OCI-LY3 (cell line): Measurements from ENCODE around the gene B4GALT6.

Experiments used
- H2AFZ ChIP-seq: fragments of 200-600, 300-600 bp; shearing (Covaris generic); 2 replicates; pipeline ENCODE4 v1.6.0; 2014; ENCODE audit warnings: antibody characterized with exemption, low read depth, low read length
- H3K27ac ChIP-seq: fragments of 200-600, 300-600 bp; sonication (generic); 2 replicates; pipeline ENCODE4 v1.5.1; 2014; ENCODE audit warnings: mild to moderate bottlenecking, low read length, moderate library complexity, mixed read lengths
- H3K27me3 ChIP-seq: fragments of 200-600, 300-600 bp; sonication (generic); 2 replicates; pipeline ENCODE4 v1.6.1; 2014; ENCODE audit warnings: low read depth, low read length, mixed read lengths
- H3K36me3 ChIP-seq: fragments of 200-600, 300-600 bp; sonication (generic); replicated peaks from 2 replicates; pipeline ENCODE3; 2014; ENCODE audit warnings: low read depth, low read length, mixed read lengths
- H3K4me1 ChIP-seq: fragments of 300-600, 200-600 bp; sonication (generic); 2 replicates; pipeline ENCODE4 v1.6.1; 2014; ENCODE audit warnings: low read length, mixed read lengths
- H3K4me2 ChIP-seq: fragments of 200-600, 300-600 bp; sonication (generic); 2 replicates; pipeline ENCODE4 v1.6.1; 2014; ENCODE audit warnings: low read length, mixed read lengths
- H3K4me3 ChIP-seq: fragments of 300-600, 200-600 bp; sonication (generic); 2 replicates; pipeline ENCODE4 v1.5.1; 2014; ENCODE audit warnings: antibody characterized with exemption, mild to moderate bottlenecking, low read length, moderate library complexity
- H3K79me2 ChIP-seq: fragments of 300-600, 200-600 bp; shearing (Covaris generic); 2 replicates; pipeline ENCODE4 v1.6.1; 2014; ENCODE audit warnings: mild to moderate bottlenecking, low read length, mixed read lengths
- H3K9ac ChIP-seq: fragments of 300-600, 200-600 bp; shearing (Covaris generic); 2 replicates; pipeline ENCODE4 v1.6.0; 2014; ENCODE audit warnings: mild to moderate bottlenecking, low read length, moderate library complexity
- H3K9me3 ChIP-seq: fragments of 200-600, 300-600 bp; shearing (Covaris generic); 2 replicates; pipeline ENCODE4 v1.6.1; 2014; ENCODE audit warnings: low read length, mixed read lengths; ENCODE audit not compliant: insufficient read depth
- H4K20me1 ChIP-seq: fragments of 200-600, 300-600 bp; sonication (generic); 2 replicates; pipeline ENCODE4 v1.6.1; 2016; ENCODE audit warnings: low read length, mixed read lengths; ENCODE audit not compliant: insufficient read depth
- EZH2phosphoT487 ChIP-seq: fragments of 200-600 bp; shearing (Covaris generic); IDR thresholded peaks from 2 replicates; pipeline ENCODE4 v1.6.1; 2018; ENCODE audit warnings: antibody characterized with exemption, mixed run types, low read depth
- TF ChIP-seq, protein P1 (sequence below): fragments of 200-600, 300-600 bp; sonication (generic); IDR thresholded peaks from 2 replicates; pipeline ENCODE4 v1.5.1; 2014; ENCODE audit warnings: antibody characterized with exemption, low read length, low read depth

The B4GALT6 gene

DNA sequence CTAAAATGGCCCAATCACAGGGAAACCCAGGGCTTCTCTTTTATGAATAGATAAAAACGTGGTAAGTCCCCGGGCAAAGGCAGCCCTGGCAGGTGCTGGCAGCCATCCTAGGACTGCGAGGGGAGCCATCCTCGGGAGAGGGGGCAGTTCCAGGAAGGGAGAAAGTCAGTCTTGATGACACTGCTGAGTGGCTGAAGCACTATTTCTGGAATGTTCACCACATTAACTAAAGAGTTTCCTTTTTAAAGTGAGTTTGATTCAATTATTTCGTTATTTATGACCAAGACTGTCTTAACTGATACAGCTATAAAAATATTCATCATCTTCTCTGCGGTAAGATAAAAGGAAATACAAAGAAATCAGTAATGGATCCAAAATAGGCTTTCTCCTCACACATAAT, 72.3 kb downstream of the B4GALT6 start:
- Histone ChIP-seq H2AFZ (peak overlapping the region; percentile 45; the same call in 1 of the 2 replicates), H3K79me2 (no peaks in the 10 kb centered on the region), H3K9me3 (no peaks in the 10 kb centered on the region), H3K4me1 (no peaks in the 10 kb centered on the region; the same call in 1 of the 2 replicates), H3K9ac (no peak overlapping the region), H3K4me2 (no peak overlapping the region), H3K36me3 (no peaks in the 10 kb centered on the region), H3K27ac (no peak overlapping the region), H3K27me3 (no peaks in the 10 kb centered on the region), H3K4me3 (no peak overlapping the region), H4K20me1 (no peaks in the 10 kb centered on the region)
- TF ChIP-seq EZH2phosphoT487, result no peak
- TF ChIP-seq, protein P1, sequence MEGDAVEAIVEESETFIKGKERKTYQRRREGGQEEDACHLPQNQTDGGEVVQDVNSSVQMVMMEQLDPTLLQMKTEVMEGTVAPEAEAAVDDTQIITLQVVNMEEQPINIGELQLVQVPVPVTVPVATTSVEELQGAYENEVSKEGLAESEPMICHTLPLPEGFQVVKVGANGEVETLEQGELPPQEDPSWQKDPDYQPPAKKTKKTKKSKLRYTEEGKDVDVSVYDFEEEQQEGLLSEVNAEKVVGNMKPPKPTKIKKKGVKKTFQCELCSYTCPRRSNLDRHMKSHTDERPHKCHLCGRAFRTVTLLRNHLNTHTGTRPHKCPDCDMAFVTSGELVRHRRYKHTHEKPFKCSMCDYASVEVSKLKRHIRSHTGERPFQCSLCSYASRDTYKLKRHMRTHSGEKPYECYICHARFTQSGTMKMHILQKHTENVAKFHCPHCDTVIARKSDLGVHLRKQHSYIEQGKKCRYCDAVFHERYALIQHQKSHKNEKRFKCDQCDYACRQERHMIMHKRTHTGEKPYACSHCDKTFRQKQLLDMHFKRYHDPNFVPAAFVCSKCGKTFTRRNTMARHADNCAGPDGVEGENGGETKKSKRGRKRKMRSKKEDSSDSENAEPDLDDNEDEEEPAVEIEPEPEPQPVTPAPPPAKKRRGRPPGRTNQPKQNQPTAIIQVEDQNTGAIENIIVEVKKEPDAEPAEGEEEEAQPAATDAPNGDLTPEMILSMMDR, result no peak

DNA sequence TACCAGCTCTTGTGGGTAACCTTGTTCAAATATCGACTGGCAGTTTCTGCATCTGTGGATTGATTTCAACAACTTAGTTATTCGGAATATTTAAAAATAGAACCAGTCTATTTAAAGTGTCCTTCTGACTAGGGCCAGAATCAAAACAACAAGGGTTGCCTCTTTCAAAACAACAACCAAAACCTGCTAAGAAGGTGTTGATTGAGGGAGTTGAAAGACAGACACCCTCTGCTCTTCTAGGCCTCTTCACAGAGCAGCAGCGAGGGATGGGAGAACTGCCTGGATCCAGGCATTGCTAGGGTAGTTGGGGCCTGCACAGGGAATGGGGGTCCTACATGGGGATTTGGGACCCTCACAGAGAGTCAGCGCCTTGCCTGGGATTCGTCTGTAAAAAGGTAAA, 72.9 kb downstream of the B4GALT6 start:
- H3K36me3 ChIP-seq, result no peaks in the 10 kb centered on the region
- no peak overlapping the region for H3K4me3 ChIP-seq
- H3K4me1 ChIP-seq, result no peaks in the 10 kb centered on the region; the same call in 1 of the 2 replicates
- TF ChIP-seq, protein P1, result no peak
- TF ChIP-seq EZH2phosphoT487, result no peak
- no peaks in the 10 kb centered on the region for H3K79me2 ChIP-seq
- H3K27ac ChIP-seq, result no peak overlapping the region
- no peaks in the 10 kb centered on the region for H4K20me1 ChIP-seq
- no peaks in the 10 kb centered on the region for H3K9me3 ChIP-seq
- H3K9ac ChIP-seq, result no peak overlapping the region
- no peak overlapping the region for H2AFZ ChIP-seq
- no peaks in the 10 kb centered on the region for H3K27me3 ChIP-seq
- H3K4me2 ChIP-seq, result no peak overlapping the region

GRCh38 chr18:31610286-31611205, 73.8 kb downstream of the B4GALT6 start:
- Histone ChIP-seq H3K4me2 (no peak overlapping the region), H2AFZ (no peak overlapping the region), H3K9ac (no peak overlapping the region)

GRCh38 chr18:31609886-31610285, 74.5 kb downstream of the B4GALT6 start:
- no peak overlapping the region for H3K4me2 ChIP-seq
- H3K4me1 ChIP-seq, result no peaks in the 10 kb centered on the region; the same call in 1 of the 2 replicates
- no peak overlapping the region for H3K27ac ChIP-seq
- no peak overlapping the region for H3K4me3 ChIP-seq
- H3K36me3 ChIP-seq, result no peaks in the 10 kb centered on the region
- no peak for TF ChIP-seq EZH2phosphoT487
- TF ChIP-seq, protein P1, result no peak
- no peaks in the 10 kb centered on the region for H3K27me3 ChIP-seq
- H3K79me2 ChIP-seq, result no peaks in the 10 kb centered on the region
- H2AFZ ChIP-seq, result no peak overlapping the region
- no peaks in the 10 kb centered on the region for H3K9me3 ChIP-seq
- H4K20me1 ChIP-seq, result no peaks in the 10 kb centered on the region
- H3K9ac ChIP-seq, result no peak overlapping the region

More at GRCh38 chr18:31610286-31611205, 73.8 kb downstream of the B4GALT6 start:
- no peaks in the 10 kb centered on the region; the same call in 1 of the 2 replicates for H3K4me1 ChIP-seq
- TF ChIP-seq, protein P1, result no peak
- no peak for TF ChIP-seq EZH2phosphoT487
- H4K20me1 ChIP-seq, result no peaks in the 10 kb centered on the region
- H3K79me2 ChIP-seq, result no peaks in the 10 kb centered on the region
- no peaks in the 10 kb centered on the region for H3K9me3 ChIP-seq
- no peak overlapping the region for H3K27ac ChIP-seq
- no peaks in the 10 kb centered on the region for H3K27me3 ChIP-seq
- no peak overlapping the region for H3K4me3 ChIP-seq
- H3K36me3 ChIP-seq, result no peaks in the 10 kb centered on the region
